NCI-H774 (cell line): ENCODE results near the gene SOWAHD.
"Not testable (repeated sequence)": the region's sequence is repeated elsewhere in the genome, so short reads cannot be mapped to it uniquely, and the experiment has no call there.

Source experiments
- DNase-seq: peaks from one replicate; lab custom pipeline; 2025; lab: John Stamatoyannopoulos, UW

SOWAHD gene

GRCh38 chrX:119757979-119758730, at the start of gene SOWAHD:
SOWAHD (plus strand) TSS chrX:119758588; CDS start chrX:119758668, 80 bp downstream.
- DNase-seq = peak; percentile 17

GRCh38 chrX:119708936-119709335, 49.5 kb upstream of the SOWAHD start:
- no peak for DNase-seq

DNA sequence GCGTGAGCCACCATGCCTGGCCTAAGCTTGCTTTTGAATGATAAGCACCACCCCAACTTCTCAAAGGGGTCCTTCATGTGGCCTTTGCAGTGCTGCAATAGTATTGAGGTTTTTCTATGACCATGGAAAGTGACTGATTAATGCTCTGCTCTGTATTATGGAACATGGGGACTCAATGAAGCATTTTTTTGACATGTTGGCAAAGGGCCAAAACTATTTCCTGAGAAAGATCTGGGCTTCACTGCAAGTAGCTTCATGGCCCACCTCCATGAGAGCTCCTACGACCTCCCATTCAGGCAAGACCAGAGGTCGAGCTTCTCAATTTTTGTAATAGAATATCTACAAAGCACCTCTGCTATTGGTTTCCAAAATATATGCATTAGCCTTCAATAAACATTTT, 48.8 kb upstream of the SOWAHD start:
- no peak for DNase-seq

DNA sequence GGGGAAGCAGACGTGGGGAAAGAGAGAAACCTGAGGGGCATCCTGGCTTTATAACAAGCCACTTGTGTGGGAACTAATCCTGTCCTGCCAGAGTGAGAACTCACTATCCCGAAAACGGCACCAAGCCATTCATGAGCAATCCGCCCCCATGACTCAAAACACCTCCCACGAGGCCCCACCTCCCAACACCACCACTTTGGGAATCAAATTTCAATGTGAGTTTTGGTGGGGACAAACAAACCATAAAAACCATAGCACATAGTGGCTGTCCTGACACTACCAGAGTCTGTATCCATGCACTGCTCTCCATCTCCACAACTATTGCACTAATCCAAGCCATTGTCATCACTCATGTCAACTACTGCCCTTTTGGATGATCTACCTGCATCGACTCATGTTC, 36.9 kb upstream of the SOWAHD start:
- no peak for DNase-seq

- DNase-seq = no peak
These were observed 36.5 kb upstream of the SOWAHD start for GRCh38 chrX:119721926-119722325.

DNA sequence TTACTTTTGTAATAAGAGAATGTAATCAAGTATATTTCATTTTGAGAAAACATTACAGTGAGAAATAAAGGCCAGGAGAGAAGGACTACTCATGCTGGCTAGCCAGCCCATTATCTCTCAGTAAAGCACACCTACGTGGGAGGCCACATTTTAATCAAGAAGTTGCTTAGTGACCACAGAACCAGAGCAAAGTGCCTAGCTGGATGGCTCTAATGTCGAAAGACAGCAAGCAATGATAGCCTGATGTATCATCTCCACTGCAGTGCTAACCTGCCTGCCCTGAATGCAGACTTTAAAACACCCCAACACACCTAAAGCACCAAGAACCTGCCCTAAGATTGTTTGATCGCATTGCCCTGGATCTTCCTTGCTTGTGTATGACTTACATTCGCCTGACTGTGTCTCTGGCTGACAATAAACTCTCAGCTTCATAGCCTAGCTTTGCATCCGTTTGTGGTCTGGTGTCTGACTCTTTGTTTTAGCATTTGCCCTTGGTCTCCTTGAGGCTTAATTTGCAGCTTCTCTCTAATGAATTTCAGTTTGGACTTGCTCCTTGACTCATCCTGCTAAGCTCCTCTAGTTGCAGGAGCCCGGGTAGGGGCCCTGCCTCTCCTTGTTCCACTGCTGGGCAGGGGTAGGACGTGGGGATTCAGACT, 31.4 kb upstream of the SOWAHD start:
- DNase-seq = no peak

- no peak for DNase-seq
These were observed 29.9 kb upstream of the SOWAHD start for GRCh38 chrX:119728487-119728886.

GRCh38 chrX:119729408-119730201, 28.8 kb upstream of the SOWAHD start:
- DNase-seq = peak; percentile 14

DNA sequence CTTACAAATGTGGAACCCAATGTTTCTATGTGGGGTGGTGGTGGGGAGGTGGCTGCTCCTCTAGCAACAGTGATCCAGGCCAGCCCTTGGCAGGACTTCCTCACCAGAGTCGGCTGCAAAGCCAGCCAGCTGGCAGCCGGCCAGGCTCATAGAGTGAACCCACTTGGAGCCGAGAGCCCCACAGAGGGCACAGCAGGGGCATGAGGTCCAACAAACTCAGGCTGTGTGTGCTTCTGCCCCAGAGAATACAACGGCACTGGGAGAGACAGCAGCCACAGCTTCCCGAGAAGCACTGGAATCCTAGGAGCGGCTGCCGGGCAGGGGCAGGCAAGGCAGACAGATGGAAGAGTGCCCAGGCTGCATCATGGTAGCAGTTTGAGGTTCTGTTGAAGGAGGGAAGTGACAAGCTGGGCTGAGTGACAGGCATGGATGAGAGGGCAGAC, 23.5 kb upstream of the SOWAHD start:
- DNase-seq = peak; percentile 22

- no peak for DNase-seq
These were observed 22.9 kb upstream of the SOWAHD start for GRCh38 chrX:119735467-119735866.

DNA sequence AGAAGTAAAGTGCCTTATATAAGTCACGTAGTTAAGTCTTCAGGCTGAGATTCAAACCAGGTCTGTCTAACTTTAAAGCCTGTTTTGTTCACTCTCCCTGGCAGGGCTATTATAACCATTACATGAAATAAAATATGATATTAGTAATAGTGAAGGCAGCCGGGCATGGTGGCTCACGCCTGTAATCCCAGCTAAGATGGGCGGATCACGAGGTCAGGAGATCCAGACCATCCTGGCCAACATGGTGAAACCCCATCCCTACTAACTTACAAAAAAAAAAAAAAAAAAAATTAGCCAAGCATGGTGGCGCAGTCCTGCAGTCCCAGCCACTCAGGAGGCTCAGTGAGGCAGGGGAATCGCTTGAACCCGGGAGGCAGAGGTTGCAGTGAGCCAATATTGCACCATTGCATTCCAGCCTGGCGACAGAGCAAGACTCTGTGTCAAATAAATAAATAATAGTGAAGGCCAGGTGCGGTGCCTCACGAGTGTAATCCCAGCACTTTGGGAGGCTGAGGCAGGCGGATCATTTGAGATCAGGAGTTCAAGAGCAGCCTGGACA, 22.1 kb upstream of the SOWAHD start:
- no peak for DNase-seq

- DNase-seq = no peak
These were observed 19.6 kb upstream of the SOWAHD start for GRCh38 chrX:119738742-119739141.

GRCh38 chrX:119745283-119745848, 13.0 kb upstream of the SOWAHD start:
- no peak for DNase-seq

- DNase-seq = not testable (repeated sequence)
These were observed 8.3 kb upstream of the SOWAHD start for GRCh38 chrX:119750131-119750530.

DNA sequence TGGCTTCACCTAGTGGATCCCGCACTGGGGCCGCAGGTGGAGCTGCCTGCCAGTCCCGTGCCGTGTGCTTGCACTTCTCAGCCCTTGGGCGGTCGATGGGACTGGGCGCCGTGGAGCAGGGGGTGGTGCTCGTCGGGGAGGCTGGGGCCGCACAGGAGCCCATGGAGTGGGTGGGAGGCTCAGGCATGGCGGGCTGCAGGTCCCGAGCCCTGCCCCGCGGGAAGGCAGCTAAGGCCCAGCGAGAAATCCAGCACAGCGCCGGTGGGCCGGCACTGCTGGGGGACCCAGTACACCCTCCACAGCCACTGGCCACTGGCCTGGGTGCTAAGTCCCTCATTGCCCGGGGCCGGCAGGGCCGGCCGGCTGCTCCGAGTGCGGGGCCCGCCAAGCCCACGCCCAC, 7.6 kb upstream of the SOWAHD start:
- not testable (repeated sequence) for DNase-seq

DNA sequence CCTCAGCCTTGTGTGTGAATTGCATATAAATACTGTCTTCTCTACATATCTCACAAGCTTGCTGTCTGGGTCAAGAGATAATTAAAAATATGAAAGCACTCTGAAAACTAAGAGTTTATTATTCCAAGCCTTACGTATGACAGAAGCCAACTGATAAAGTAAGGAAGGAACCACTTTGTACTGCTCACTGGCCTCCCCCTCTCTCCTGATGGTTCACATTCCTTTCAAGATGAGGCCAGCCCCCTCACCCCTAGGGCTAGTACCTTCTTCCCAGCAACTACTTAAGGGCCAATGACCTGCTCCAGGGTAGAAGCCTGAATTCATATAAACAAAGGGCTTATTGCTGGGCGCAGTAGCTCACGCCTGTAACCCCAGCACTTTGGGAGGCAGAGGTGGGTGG, 5.4 kb upstream of the SOWAHD start:
- DNase-seq = no peak

GRCh38 chrX:119753639-119754257, 4.6 kb upstream of the SOWAHD start:
- peak; percentile 29 for DNase-seq

DNA sequence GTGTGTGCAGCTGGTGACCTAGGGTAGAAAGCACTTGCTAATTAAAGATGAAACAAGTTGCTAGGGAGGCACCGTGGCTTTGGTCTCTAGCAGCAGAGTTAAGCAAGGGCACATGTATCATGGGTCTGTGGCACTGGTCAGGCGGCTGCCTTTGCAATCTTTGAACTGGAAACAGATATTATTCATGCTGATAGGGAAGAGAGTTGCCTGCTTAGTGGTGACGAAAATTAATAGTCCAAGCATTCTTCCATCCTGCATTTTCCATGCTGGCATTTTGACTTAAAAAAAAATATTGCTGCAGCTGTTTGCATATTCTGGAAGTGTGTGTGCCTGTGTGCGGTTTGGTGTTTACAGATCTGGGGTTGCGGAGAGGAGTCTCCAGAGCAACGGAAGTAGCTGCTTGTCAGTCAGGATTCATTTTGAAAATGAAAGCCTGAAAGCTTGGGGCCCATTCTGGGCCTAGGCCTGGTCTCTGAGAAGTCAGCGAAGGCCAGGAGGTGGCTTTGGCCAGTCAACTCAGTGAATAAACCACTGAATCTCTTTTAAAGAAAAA, 2.3 kb upstream of the SOWAHD start:
- DNase-seq = no peak

- DNase-seq = no peak
These were observed 1.3 kb upstream of the SOWAHD start for GRCh38 chrX:119756926-119757635.

DNA sequence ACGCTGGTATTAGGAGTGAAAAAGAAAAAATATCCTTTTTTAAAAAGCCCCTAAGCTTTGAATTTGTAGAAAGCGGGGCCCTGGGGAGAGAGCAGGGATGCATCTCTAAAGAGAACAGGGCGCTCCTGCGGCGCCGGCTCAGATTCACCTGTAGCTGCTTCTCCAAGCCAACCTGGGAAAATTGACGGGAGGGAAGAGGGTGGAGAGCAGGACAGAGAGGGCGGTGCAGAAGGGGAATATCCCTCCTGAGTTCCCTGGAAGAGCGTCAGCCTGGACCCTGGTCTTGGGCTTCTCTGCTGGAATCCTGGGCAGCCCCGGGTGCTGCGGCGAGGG, 776 bp upstream of the SOWAHD start:
- no peak for DNase-seq

GRCh38 chrX:119758731-119759247, 401 bp downstream of the SOWAHD start:
- DNase-seq = no peak
